HepG2 (cell line): ENCODE results near the gene HELZ2. TPM values are rescaled to one million over a fixed set of nuclear protein-coding genes. Genes with fewer than 3 reads are reported as not detected.

Source experiments
- ATAC-seq: fragments of 200-7000 bp; cut with Tn5 transposase; 3 replicates; pipeline ENCODE4 v1.9.1; 2020; ENCODE audit warnings: mild to moderate bottlenecking, moderate library complexity
- BruUV-seq: library from RNA; stranded (reverse); fragments of 400-500 nt; replicated peaks from 2 replicates; lab custom pipeline; 2021; lab: Mats Ljungman, UMichigan
- CTCF ChIA-PET: fragments of 300-600 bp; formaldehyde crosslinking; extraction: SDS; loops from one replicate; lab custom pipeline; 2021; ENCODE audit warnings: low total read pairs, inconsistent platforms, low intra/inter-chr PET ratio; lab: Yijun Ruan, JAX
- POLR2A ChIA-PET: fragments of 350-600 bp; sonication (Branson Sonifier 250); formaldehyde crosslinking; loops from one replicate; lab custom pipeline; 2020; ENCODE audit warnings: antibody characterized with exemption, inconsistent platforms; lab: Yijun Ruan, JAX
- DNase-seq: peaks from one replicate; pipeline ENCODE4 v3.0.0-alpha.2; 2015; ENCODE audit warnings: low spot score
- FAIRE-seq: peaks from 3 replicates; lab custom pipeline; 2011; peaks lifted over from hg19 to GRCh38; lab: Jason Lieb, UNC
- H2AFZ ChIP-seq: one replicate; pipeline ENCODE4 v1.6.1; 2011; ENCODE audit warnings: low read length, inconsistent platforms
- H3K27ac ChIP-seq: fragments of 300-600 bp; 3 replicates; pipeline ENCODE4 v1.8.0; 2011; ENCODE audit warnings: mixed run types, mild to moderate bottlenecking, mixed read lengths, low read length, inconsistent platforms; ENCODE audit not compliant: insufficient read depth; ENCODE audit errors: extremely low read length
- H3K27me3 ChIP-seq, 2 experiments: fragments of 200-600 bp in 1 of 2; 2 replicates in 1 of 2; 3 replicates in 1 of 2; pipeline versions ENCODE4 v1.6.0 to v1.8.0; 2011; ENCODE audit warnings: low read length in 2 of 2, mild to moderate bottlenecking in 2 of 2, moderate library complexity in 2 of 2, inconsistent platforms in 1 of 2; ENCODE audit not compliant: insufficient read depth in 2 of 2, control insufficient read depth in 1 of 2
- H3K36me3 ChIP-seq, 2 experiments: fragments of 200-600 bp in 1 of 2; replicated peaks in 1 of 2; 2 replicates in 1 of 2; 3 replicates in 1 of 2; pipeline versions ENCODE4 v1.5.1 to v1.8.0; 2011; ENCODE audit warnings: low read length in 2 of 2, inconsistent platforms in 1 of 2; ENCODE audit not compliant: insufficient read depth in 2 of 2, control insufficient read depth in 1 of 2
- H3K4me1 ChIP-seq: 2 replicates; pipeline ENCODE4 v1.5.1; 2012; ENCODE audit warnings: low read length, inconsistent platforms; ENCODE audit not compliant: insufficient read depth
- H3K4me2 ChIP-seq: 2 replicates; pipeline ENCODE4 v1.6.0; 2011; ENCODE audit warnings: low read depth, low read length, inconsistent platforms
- H3K4me3 ChIP-seq, 3 experiments: fragments of 200-600 bp in 1 of 3; sonication (generic), shearing (Covaris generic) in 1 of 3; replicated peaks in 1 of 3; 2 replicates each; pipeline ENCODE4 v1.5.1; 2011 to 2016; ENCODE audit warnings: low read length in 3 of 3, inconsistent platforms in 2 of 3, low read depth in 2 of 3, mild to moderate bottlenecking in 2 of 3, control low read depth in 1 of 3, mixed read lengths in 1 of 3; ENCODE audit not compliant: insufficient read depth in 1 of 3
- H3K79me2 ChIP-seq: one replicate; pipeline ENCODE4 v1.6.1; 2011; ENCODE audit warnings: low read length, inconsistent platforms; ENCODE audit not compliant: insufficient read depth
- H3K9ac ChIP-seq: 2 replicates; pipeline ENCODE4 v1.6.0; 2011; ENCODE audit warnings: mild to moderate bottlenecking, low read depth, low read length, inconsistent platforms; ENCODE audit not compliant: insufficient read depth
- H3K9me3 ChIP-seq: 2 replicates; pipeline ENCODE4 v1.5.1; 2012; ENCODE audit warnings: mild to moderate bottlenecking, low read length
- H4K20me1 ChIP-seq: 2 replicates; pipeline ENCODE4 v1.6.0; 2011; ENCODE audit warnings: inconsistent platforms, mild to moderate bottlenecking, low read length, moderate library complexity; ENCODE audit not compliant: insufficient read depth
- CTCF ChIP-seq: sonication (generic); formaldehyde crosslinking; IDR thresholded peaks from 2 replicates; pipeline ENCODE4 v1.5.0; 2020; ENCODE audit warnings: mild to moderate bottlenecking, missing genetic modification reagents, moderate library complexity
- DRAP1 ChIP-seq: IDR thresholded peaks from 2 replicates; pipeline ENCODE4 v1.6.1; 2016; ENCODE audit warnings: missing genetic modification reagents, missing compliant biosample characterization
- E2F1 ChIP-seq: sonication (generic); formaldehyde crosslinking; IDR thresholded peaks from 2 replicates; pipeline ENCODE4 v1.5.0; 2020; ENCODE audit warnings: missing genetic modification reagents
- PRDM10 ChIP-seq: sonication (generic); formaldehyde crosslinking; IDR thresholded peaks from 2 replicates; pipeline ENCODE4 v1.4.0; 2020; ENCODE audit warnings: low read depth, missing genetic modification reagents
- RFXAP ChIP-seq: sonication (generic); formaldehyde crosslinking; IDR thresholded peaks from 2 replicates; pipeline ENCODE4 v1.4.0; 2020; ENCODE audit warnings: missing genetic modification reagents, borderline replicate concordance
- TRIM22 ChIP-seq: fragments of 450-650 bp; IDR thresholded peaks from 2 replicates; pipeline ENCODE4 v1.6.1; 2017
- YY1 ChIP-seq: IDR thresholded peaks from 2 replicates; pipeline ENCODE4 v1.6.1; 2011; ENCODE audit warnings: low read length, low read depth, moderate library complexity, mild to moderate bottlenecking; ENCODE audit not compliant: insufficient read depth, insufficient replicate concordance
- ZBTB25 ChIP-seq: IDR thresholded peaks from 2 replicates; pipeline ENCODE4 v1.6.1; 2018; ENCODE audit warnings: missing genetic modification reagents
- ZNF10 ChIP-seq: sonication (generic); formaldehyde crosslinking; IDR thresholded peaks from 2 replicates; pipeline ENCODE4 v1.4.0; 2020; ENCODE audit warnings: mild to moderate bottlenecking, low read depth, missing genetic modification reagents, borderline replicate concordance
- ZNF331 ChIP-seq: sonication (generic); formaldehyde crosslinking; IDR thresholded peaks from 2 replicates; pipeline ENCODE4 v1.4.0; 2020; ENCODE audit warnings: missing genetic modification reagents
- ZNF501 ChIP-seq: sonication (generic); formaldehyde crosslinking; IDR thresholded peaks from 2 replicates; pipeline ENCODE4 v1.5.1; 2020; ENCODE audit warnings: mild to moderate bottlenecking, moderate library complexity, missing genetic modification reagents
- ZNF576 ChIP-seq: sonication (generic); formaldehyde crosslinking; IDR thresholded peaks from 2 replicates; pipeline ENCODE4 v1.4.0; 2020; ENCODE audit warnings: mild to moderate bottlenecking, missing genetic modification reagents
- WGBS: methylation state at CpG from one replicate; pipeline ENCODE4 v1.1.6; 2017; ENCODE audit warnings: low lambda C conversion rate; 5-methylcytosine and 5-hydroxymethylcytosine counted together
- in situ Hi-C: cut with HindIII; loops from 2 replicates; pipeline ENCODE4 v1.10.0; 2017; ENCODE audit warnings: low pct_unique_long_range_greater_than_20kb; ENCODE audit not compliant: extremely low pct_ligation_motif_present
- intact Hi-C: fragments of 100-400 bp; cut with micrococcal nuclease; formaldehyde crosslinking; loops from one replicate; pipeline ENCODE4 v1.10.0; 2022; ENCODE audit not compliant: unreplicated experiment
- polyA plus RNA-seq, 8 experiments: library from polyadenylated mRNA; depleted of rRNA in 3 of 8; stranded (reverse) in 7 of 8; unstranded in 1 of 8; fragments of >200 nt; fragmentation: Illumina TruSeq in 4 of 8; extraction: Trizol in 4 of 8; gene quantifications; 2 replicates each; pipeline versions ENCODE4 v1.2.1 to v1.2.3, GENCODE V29; 2011 to 2016; ENCODE audit warnings: low read depth in 4 of 8, missing spikeins in 1 of 8, mixed read lengths in 1 of 8; ENCODE audit not compliant: insufficient read depth in 1 of 8
- total RNA-seq, 5 experiments: library from RNA; depleted of rRNA; stranded (reverse); fragments of >200 nt; fragmentation: Illumina TruSeq; extraction: Trizol; gene quantifications; 2 replicates each; pipeline ENCODE4 v1.2.3, GENCODE V29; 2016; ENCODE audit warnings: low read depth in 1 of 5

Gene HELZ2
- total and polyA plus RNA-seq, 2 of the 13 experiments (the other 11 are each of a cell fraction or from before 2014, with no cell fraction given), result 9.6 to 10.1 TPM

GRCh38 chr20:63549679-63550282, 24.3 kb downstream of the HELZ2 start:
- ChIA-PET CTCF (no interaction called here), POLR2A (no interaction called here)
- H3K9me3 ChIP-seq, result no peaks in the 10 kb centered on the region
- peaks cover 30 to 56% of the 10 kb centered on the region in 2 experiments for H3K27me3 ChIP-seq
- H3K79me2 ChIP-seq, result no peaks in the 10 kb centered on the region
- H3K4me2 ChIP-seq, result no peak overlapping the region
- TF ChIP-seq E2F1, result no peak
- TF ChIP-seq ZNF10 (CRISPR knock-in tag), result no peak
- no peak for TF ChIP-seq CTCF (CRISPR knock-in tag)
- no peak for TF ChIP-seq RFXAP (CRISPR knock-in tag)
- no peak for TF ChIP-seq ZBTB25 (CRISPR knock-in tag)
- no peak for TF ChIP-seq YY1
- no peak for TF ChIP-seq ZNF331 (CRISPR knock-in tag)
- no peak for TF ChIP-seq DRAP1 (CRISPR knock-in tag)
- TF ChIP-seq ZNF576 (CRISPR knock-in tag), result no peak
- no peak for TF ChIP-seq ZNF501
- TF ChIP-seq TRIM22, result no peak
- no peak for TF ChIP-seq PRDM10 (CRISPR knock-in tag)
- peaks cover 20% of the 10 kb centered on the region for H3K4me1 ChIP-seq
- FAIRE-seq (no peak), DNase-seq (no peak), ATAC-seq (no peak)
- no peaks in the 10 kb centered on the region for H3K36me3 ChIP-seq
- no TSS peak for BruUV-seq
- no peak overlapping the region for H3K9ac ChIP-seq
- H3K27ac ChIP-seq, result no peak overlapping the region
- in situ Hi-C loops, result no loop called here
- intact Hi-C loops, result no loop called here
- H4K20me1 ChIP-seq, result no peaks in the 10 kb centered on the region; the same call in 1 of the 2 replicates
- H2AFZ ChIP-seq, result no peak overlapping the region
- 64% methylated on average over 17 of the region's 18 CpGs for WGBS
- no peak overlapping the region for H3K4me3 ChIP-seq
